GM12875 (cell line): Measurements from ENCODE around the gene SLCO2A1.

Experiments used
- H3K4me3 ChIP-seq: one replicate; pipeline ENCODE4 v1.5.1; 2011; ENCODE audit warnings: low read depth, low read length, control low read depth
- TF ChIP-seq, protein P1 (sequence below): IDR thresholded peaks from 2 replicates; pipeline ENCODE4 v1.5.1; 2011; ENCODE audit warnings: low read depth, mild to moderate bottlenecking, control low read depth, inconsistent platforms, low read length, moderate library complexity, borderline replicate concordance; ENCODE audit not compliant: insufficient read depth

Gene SLCO2A1

GRCh38 chr3:133883641-133884040 is 146.1 kb downstream of the SLCO2A1 start:
- no peak overlapping the region for H3K4me3 ChIP-seq
- TF ChIP-seq, protein P1, sequence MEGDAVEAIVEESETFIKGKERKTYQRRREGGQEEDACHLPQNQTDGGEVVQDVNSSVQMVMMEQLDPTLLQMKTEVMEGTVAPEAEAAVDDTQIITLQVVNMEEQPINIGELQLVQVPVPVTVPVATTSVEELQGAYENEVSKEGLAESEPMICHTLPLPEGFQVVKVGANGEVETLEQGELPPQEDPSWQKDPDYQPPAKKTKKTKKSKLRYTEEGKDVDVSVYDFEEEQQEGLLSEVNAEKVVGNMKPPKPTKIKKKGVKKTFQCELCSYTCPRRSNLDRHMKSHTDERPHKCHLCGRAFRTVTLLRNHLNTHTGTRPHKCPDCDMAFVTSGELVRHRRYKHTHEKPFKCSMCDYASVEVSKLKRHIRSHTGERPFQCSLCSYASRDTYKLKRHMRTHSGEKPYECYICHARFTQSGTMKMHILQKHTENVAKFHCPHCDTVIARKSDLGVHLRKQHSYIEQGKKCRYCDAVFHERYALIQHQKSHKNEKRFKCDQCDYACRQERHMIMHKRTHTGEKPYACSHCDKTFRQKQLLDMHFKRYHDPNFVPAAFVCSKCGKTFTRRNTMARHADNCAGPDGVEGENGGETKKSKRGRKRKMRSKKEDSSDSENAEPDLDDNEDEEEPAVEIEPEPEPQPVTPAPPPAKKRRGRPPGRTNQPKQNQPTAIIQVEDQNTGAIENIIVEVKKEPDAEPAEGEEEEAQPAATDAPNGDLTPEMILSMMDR, result no peak

- TF ChIP-seq, protein P1, result no peak
- H3K4me3 ChIP-seq, result no peak overlapping the region
These were observed 146.6 kb downstream of the SLCO2A1 start for GRCh38 chr3:133882986-133883586.

DNA sequence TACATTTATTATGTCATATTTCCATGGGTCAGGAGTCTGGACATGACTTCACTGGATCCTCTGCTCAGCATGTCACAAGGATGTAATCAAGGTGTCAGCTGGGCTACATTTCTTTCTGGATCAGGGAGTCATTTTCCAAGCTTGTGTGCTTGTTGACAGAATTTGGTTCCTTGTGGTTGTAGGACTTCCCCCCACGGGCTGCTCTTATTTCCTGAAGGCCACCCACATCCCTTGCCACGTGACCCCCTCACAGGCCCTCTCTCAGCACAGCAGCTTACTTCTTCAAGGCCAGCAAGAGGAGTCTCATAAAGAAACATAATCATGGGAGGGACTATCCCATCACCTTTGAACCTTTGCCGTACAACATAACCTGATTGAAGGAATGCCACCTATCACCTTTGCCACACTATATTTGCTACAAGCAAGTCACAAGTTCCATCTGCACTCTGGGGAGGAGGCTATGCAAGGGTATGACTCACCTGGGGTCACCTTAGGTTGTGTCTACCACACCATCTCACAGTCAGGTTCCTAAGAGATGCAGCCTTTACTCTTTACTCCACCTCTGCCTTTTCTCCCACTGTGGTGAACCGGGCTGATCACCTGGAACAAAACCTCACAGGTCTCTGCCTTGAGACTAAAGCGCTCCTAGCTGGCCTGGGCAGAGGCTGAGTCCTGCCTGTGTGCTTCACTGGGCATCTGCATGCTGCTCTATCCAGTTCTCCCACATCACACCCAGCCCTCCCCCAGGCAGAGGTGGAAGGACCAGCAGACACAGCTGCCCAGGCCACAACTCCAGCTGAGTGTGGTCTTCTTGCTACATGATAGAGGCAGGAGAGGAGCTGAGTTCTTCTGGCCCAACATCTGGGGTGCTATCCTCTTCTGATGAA is 147.5 kb downstream of the SLCO2A1 start:
- no peak overlapping the region for H3K4me3 ChIP-seq
- TF ChIP-seq, protein P1, result no peak

GRCh38 chr3:133881492-133881891 is 148.2 kb downstream of the SLCO2A1 start:
- no peak overlapping the region for H3K4me3 ChIP-seq
- TF ChIP-seq, protein P1, result no peak

GRCh38 chr3:133880886-133881455 is 148.8 kb downstream of the SLCO2A1 start:
- H3K4me3 ChIP-seq, result no peak overlapping the region
- TF ChIP-seq, protein P1, result no peak

- H3K4me3 ChIP-seq, result no peak overlapping the region
- TF ChIP-seq, protein P1, result no peak
These were observed 149.4 kb downstream of the SLCO2A1 start for GRCh38 chr3:133880287-133880686.

DNA sequence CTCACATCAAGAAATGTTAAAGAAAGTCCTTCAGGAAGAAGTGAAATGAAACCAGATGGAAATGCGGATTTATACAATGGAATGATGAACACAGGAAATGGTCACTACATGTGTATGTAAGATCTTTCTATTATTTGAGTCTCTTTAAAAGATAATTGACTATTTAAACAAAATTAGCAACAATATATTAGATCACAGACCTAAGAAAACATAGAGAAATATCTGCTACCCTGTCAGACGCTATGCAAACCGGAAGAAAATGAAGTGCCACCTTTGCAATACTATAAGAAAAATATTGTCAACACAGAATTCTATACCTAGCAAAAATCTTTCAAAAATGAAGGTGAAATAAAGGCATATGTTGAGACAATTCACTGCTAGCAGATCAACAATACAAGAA is 151.2 kb downstream of the SLCO2A1 start:
- TF ChIP-seq, protein P1, result no peak
- H3K4me3 ChIP-seq, result no peak overlapping the region
